ENCODE measurements around the gene BMX.

Gene BMX

GRCh38 chrX:15492469-15492868, 8.1 kb upstream of the BMX start:
- TF ChIP-seq, protein P1, sequence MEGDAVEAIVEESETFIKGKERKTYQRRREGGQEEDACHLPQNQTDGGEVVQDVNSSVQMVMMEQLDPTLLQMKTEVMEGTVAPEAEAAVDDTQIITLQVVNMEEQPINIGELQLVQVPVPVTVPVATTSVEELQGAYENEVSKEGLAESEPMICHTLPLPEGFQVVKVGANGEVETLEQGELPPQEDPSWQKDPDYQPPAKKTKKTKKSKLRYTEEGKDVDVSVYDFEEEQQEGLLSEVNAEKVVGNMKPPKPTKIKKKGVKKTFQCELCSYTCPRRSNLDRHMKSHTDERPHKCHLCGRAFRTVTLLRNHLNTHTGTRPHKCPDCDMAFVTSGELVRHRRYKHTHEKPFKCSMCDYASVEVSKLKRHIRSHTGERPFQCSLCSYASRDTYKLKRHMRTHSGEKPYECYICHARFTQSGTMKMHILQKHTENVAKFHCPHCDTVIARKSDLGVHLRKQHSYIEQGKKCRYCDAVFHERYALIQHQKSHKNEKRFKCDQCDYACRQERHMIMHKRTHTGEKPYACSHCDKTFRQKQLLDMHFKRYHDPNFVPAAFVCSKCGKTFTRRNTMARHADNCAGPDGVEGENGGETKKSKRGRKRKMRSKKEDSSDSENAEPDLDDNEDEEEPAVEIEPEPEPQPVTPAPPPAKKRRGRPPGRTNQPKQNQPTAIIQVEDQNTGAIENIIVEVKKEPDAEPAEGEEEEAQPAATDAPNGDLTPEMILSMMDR (IDR thresholded peaks at IDR 0.05; ENCODE audit: low read depth, low read length): no peak
- no peak for DNase-seq (ENCODE audit: extremely low read depth, low read depth)

DNA sequence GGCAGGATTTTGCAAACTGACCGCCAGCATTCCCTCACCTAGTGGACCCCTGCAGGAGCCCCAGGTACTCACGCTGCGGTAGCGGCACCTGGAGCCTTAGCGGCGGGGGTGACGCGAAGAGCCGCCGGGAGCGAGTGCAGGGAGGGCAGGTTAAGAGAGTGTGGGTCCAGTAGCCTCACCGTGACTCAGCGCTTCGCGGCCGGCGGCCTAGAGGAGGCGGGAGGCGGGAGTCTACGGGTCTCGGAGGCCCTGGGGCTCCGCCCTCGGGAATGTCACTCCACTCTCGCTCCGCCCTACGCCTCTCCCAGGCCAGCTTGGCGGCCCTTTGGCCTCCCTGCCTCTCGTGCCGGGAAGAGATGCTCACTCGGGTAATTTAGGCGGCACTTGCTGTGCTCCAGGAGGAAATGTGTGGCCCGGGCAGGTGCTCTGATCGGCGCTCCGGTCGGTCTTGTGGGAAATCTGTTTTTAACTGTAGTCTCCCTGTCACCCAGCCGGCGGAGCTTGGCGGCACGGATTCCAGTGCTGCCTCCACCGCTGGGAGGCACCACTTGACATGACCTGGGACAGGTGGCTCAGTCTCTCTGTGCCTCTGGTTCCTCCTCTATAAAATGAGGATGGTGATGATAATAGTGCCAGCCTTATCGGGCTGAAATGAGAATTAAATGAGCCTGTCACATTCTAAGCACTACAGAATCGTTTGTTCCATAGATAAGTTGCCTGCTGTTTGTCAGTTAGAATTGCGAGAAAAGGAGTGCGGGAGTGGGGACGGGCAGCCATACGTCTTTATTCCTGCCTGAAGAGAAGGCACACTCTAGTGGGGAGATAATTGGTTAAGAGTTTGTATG, 7.3 kb upstream of the BMX start, which contains the start of gene PIR:
Gene PIR, minus strand, starts transcription at position 216 of the 845 bp plus-strand sequence. CDS start 2,076 bp downstream, outside the sequence.
- TF ChIP-seq, protein P1 (IDR thresholded peaks at IDR 0.05; ENCODE audit: low read depth, low read length): peak; percentile 46
- DNase-seq (ENCODE audit: extremely low read depth, low read depth): peak; percentile 65

- DNase-seq (ENCODE audit: extremely low read depth, low read depth): no peak
- TF ChIP-seq, protein P1 (IDR thresholded peaks at IDR 0.05; ENCODE audit: low read depth, low read length): no peak
Observed at GRCh38 chrX:15495801-15496200, 4.8 kb upstream of the BMX start.

GRCh38 chrX:15496824-15497223, 3.8 kb upstream of the BMX start:
- TF ChIP-seq, protein P1 (IDR thresholded peaks at IDR 0.05; ENCODE audit: low read depth, low read length): no peak

GRCh38 chrX:15497865-15498264, 2.7 kb upstream of the BMX start:
- DNase-seq (ENCODE audit: extremely low read depth, low read depth): no peak
- TF ChIP-seq, protein P1 (IDR thresholded peaks at IDR 0.05; ENCODE audit: low read depth, low read length): peak; percentile 69

More at GRCh38 chrX:15496824-15497223, 3.8 kb upstream of the BMX start:
- DNase-seq (ENCODE audit: extremely low read depth, low read depth): no peak

DNA sequence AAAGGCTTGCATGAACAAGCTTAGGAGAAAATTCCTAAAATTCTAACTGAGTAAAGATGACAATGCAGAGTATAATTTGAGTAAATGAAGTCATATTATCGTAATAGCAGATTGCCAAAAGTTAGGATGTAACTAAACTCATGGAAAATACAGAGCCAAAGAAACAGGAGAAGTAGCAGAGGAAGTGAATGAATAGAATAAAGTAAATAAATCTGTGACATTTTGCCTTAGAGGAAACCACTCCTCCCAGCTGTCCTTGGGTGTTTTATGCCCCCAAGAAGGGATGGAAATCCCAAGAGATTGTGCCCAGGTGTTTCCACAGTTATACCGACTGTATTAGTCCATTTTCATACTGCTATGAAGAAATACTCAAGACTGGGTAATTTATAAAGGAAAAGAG, 1.9 kb upstream of the BMX start:
- TF ChIP-seq, protein P1 (IDR thresholded peaks at IDR 0.05; ENCODE audit: low read depth, low read length): no peak
- DNase-seq (ENCODE audit: extremely low read depth, low read depth): no peak

- TF ChIP-seq, protein P1 (IDR thresholded peaks at IDR 0.05; ENCODE audit: low read depth, low read length): no peak
- DNase-seq (ENCODE audit: extremely low read depth, low read depth): no peak
Observed at GRCh38 chrX:15499976-15500375, 631 bp upstream of the BMX start.
